GM23338 (cell line): Measurements from ENCODE around the gene CTBP2.

Source experiments
- CTCF ChIP-seq, 2 experiments: fragments of 200-600 bp in 1 of 2; sonication (generic) in 1 of 2; conservative IDR thresholded peaks; 2 replicates each; pipeline versions ENCODE4 v1.5.1 to v1.6.1; 2016 to 2017; ENCODE audit warnings: antibody characterized with exemption in 2 of 2, low read depth in 2 of 2, mild to moderate bottlenecking in 2 of 2, moderate library complexity in 1 of 2
- ETS1 ChIP-seq: IDR thresholded peaks from 2 replicates; pipeline ENCODE4 v1.6.1; 2016; ENCODE audit warnings: antibody characterized with exemption
- EZH2 ChIP-seq: fragments of 200-600 bp; sonication (generic); IDR thresholded peaks from one replicate; pipeline ENCODE4 v1.8.0; 2017; ENCODE audit warnings: antibody characterized with exemption, mild to moderate bottlenecking, low read depth; ENCODE audit not compliant: unreplicated experiment
- JUNB ChIP-seq: IDR thresholded peaks from one replicate; pipeline ENCODE4 v1.6.1; 2016; ENCODE audit warnings: antibody characterized with exemption; ENCODE audit not compliant: unreplicated experiment
- NANOG ChIP-seq: IDR thresholded peaks from 2 replicates; pipeline ENCODE4 v1.6.1; 2016; ENCODE audit warnings: antibody characterized with exemption, borderline replicate concordance
- POLR2AphosphoS5 ChIP-seq: IDR thresholded peaks from 2 replicates; pipeline ENCODE4 v1.6.1; 2016; ENCODE audit warnings: antibody characterized with exemption, low read depth
- REST ChIP-seq: IDR thresholded peaks from one replicate; pipeline ENCODE4 v1.6.1; 2018; ENCODE audit warnings: antibody characterized with exemption; ENCODE audit not compliant: unreplicated experiment
- ZNF114 ChIP-seq: fragments of 250-450 bp; sonication (Bioruptor Pico); IDR thresholded peaks from 2 replicates; pipeline ENCODE4 v1.5.0; 2020; ENCODE audit warnings: mild to moderate bottlenecking, moderate library complexity
- ZNF462 ChIP-seq: fragments of 250-450 bp; sonication (Bioruptor Pico); IDR thresholded peaks from 2 replicates; pipeline ENCODE4 v1.5.0; 2020; ENCODE audit warnings: mild to moderate bottlenecking, moderate library complexity

GRCh38 chr10:125023862-125024496 lies 136.4 kb downstream of the CTBP2 start:
- TF ChIP-seq CTCF (conservative IDR thresholded peaks at IDR 0.05; ENCODE audit: low read depth in 2 of 2), result no peak
- no peak for TF ChIP-seq POLR2AphosphoS5
- TF ChIP-seq EZH2, result no peak
- no peak for TF ChIP-seq REST
- TF ChIP-seq ZNF114 (CRISPR knock-in tag), result no peak
- no peak for TF ChIP-seq NANOG
- TF ChIP-seq JUNB, result no peak
- no peak for TF ChIP-seq ETS1
- TF ChIP-seq ZNF462 (CRISPR knock-in tag), result no peak
